Upper lobe of right lung (tissue), 1 donor: ENCODE results near the gene ZNF248. TPM values are rescaled to one million over a fixed set of nuclear protein-coding genes. Genes with fewer than 3 reads are reported as not detected.
A peak's percentile ranks its signal among the peaks of the same experiment; 100 is the strongest.

ENCODE experiments used
- ATAC-seq: fragments of 200-7000 bp; cut with Tn5 transposase; one replicate; pipeline ENCODE4 v1.9.1; 2020; ENCODE audit warnings: mild to moderate bottlenecking, moderate library complexity
- DNase-seq: peaks from one replicate; pipeline ENCODE4 v3.0.0-alpha.2; 2020
- H3K27ac ChIP-seq: fragments of 200-600 bp; one replicate; pipeline ENCODE4 v1.8.0; 2022
- H3K27me3 ChIP-seq: fragments of 200-600 bp; one replicate; pipeline ENCODE4 v1.8.0; 2022; ENCODE audit warnings: mild to moderate bottlenecking
- H3K36me3 ChIP-seq: fragments of 200-600 bp; one replicate; pipeline ENCODE4 v1.8.0; 2022
- H3K4me1 ChIP-seq: fragments of 200-600 bp; one replicate; pipeline ENCODE4 v1.8.0; 2022
- H3K4me3 ChIP-seq: fragments of 200-600 bp; one replicate; pipeline ENCODE4 v1.8.0; 2022; ENCODE audit warnings: mild to moderate bottlenecking
- H3K9me3 ChIP-seq: fragments of 200-600 bp; one replicate; pipeline ENCODE4 v1.8.0; 2022
- CTCF ChIP-seq: fragments of 200-600 bp; IDR thresholded peaks from one replicate; pipeline ENCODE4 v1.8.0; 2022; ENCODE audit warnings: antibody characterized with exemption
- intact Hi-C: fragments of 100-400 bp; cut with DNase I; formaldehyde crosslinking; loops from one replicate; pipeline ENCODE4 v1.11.0; 2022
- long read RNA-seq: library from polyadenylated mRNA; unstranded; transcript quantifications from one replicate; pipeline ENCODE4 v2.0.0, GENCODE V29; 2021
- total RNA-seq: library from RNA; stranded (reverse); fragmentation: NEBNext Ultra II Directional; extraction: Animal tissue kit (Norgen Biotek cat#: 25700); gene quantifications from one replicate; pipeline ENCODE4 v1.2.1, GENCODE V29; 2021
- donor health status: DM: no; HTN: yes; CAD: no; lungs with severe emphysema.

ZNF248 gene
- 14.3 TPM for total RNA-seq
- long read RNA-seq, full-length matches to known transcripts = 15 of 25 reads
- long read RNA-seq, partial matches to known transcripts = 4 of 25 reads
- long read RNA-seq, other reads (novel, unspliced or antisense) = 6 of 25 reads

GRCh38 chr10:37857287-37858211, at the start of gene ZNF248:
TSS of gene ZNF248 (minus strand) at chr10:37857610. CDS start at chr10:37856310, 1,300 bp downstream.
- no peaks in the 10 kb centered on the region for H3K27me3 ChIP-seq
- intact Hi-C loops = no loop called here
- no peaks in the 10 kb centered on the region for H3K36me3 ChIP-seq
- peak within 1 kb of the TSS; percentile 95 for H3K4me3 ChIP-seq
- ATAC-seq (peak; percentile 99), DNase-seq (peak; percentile 98)
- peak within 1 kb of the TSS; percentile 100 for H3K27ac ChIP-seq
- TF ChIP-seq CTCF = peak; percentile 4
- H3K4me1 ChIP-seq = peaks cover 23% of the 10 kb centered on the region
- H3K9me3 ChIP-seq = no peaks in the 10 kb centered on the region

GRCh38 chr10:37906382-37906781, 49.0 kb upstream of the ZNF248 start:
- DNase-seq = no peak
- Histone ChIP-seq H3K4me1 (no peaks in the 10 kb centered on the region), H3K4me3 (no peak overlapping the region), H3K36me3 (no peaks in the 10 kb centered on the region), H3K27ac (no peak overlapping the region), H3K27me3 (no peaks in the 10 kb centered on the region), H3K9me3 (no peaks in the 10 kb centered on the region)
- no peak for TF ChIP-seq CTCF
- no peak for ATAC-seq
- intact Hi-C loops = no loop called here

GRCh38 chr10:37896436-37896835, 39.0 kb upstream of the ZNF248 start:
- ATAC-seq (no peak), DNase-seq (no peak)
- H3K27ac ChIP-seq = no peak overlapping the region
- peaks cover 26% of the 10 kb centered on the region for H3K9me3 ChIP-seq
- H3K4me1 ChIP-seq = no peaks in the 10 kb centered on the region
- intact Hi-C loops = no loop called here
- H3K4me3 ChIP-seq = no peak overlapping the region
- no peaks in the 10 kb centered on the region for H3K27me3 ChIP-seq
- TF ChIP-seq CTCF = no peak
- no peaks in the 10 kb centered on the region for H3K36me3 ChIP-seq

- H3K4me3 ChIP-seq = no peak overlapping the region
- ATAC-seq = no peak
- intact Hi-C loops = no loop called here
- H3K4me1 ChIP-seq = no peaks in the 10 kb centered on the region
- no peaks in the 10 kb centered on the region for H3K36me3 ChIP-seq
- TF ChIP-seq CTCF = no peak
- no peaks in the 10 kb centered on the region for H3K27me3 ChIP-seq
- H3K9me3 ChIP-seq = peaks cover 26% of the 10 kb centered on the region
- no peak for DNase-seq
- no peak overlapping the region for H3K27ac ChIP-seq
Measured at GRCh38 chr10:37895674-37896073, 38.3 kb upstream of the ZNF248 start.

GRCh38 chr10:37885850-37886249, 28.4 kb upstream of the ZNF248 start:
- intact Hi-C loops = no loop called here
- TF ChIP-seq CTCF = no peak
- H3K36me3 ChIP-seq = no peaks in the 10 kb centered on the region
- no peak for DNase-seq
- H3K27me3 ChIP-seq = no peaks in the 10 kb centered on the region
- H3K27ac ChIP-seq = no peak overlapping the region
- no peak overlapping the region for H3K4me3 ChIP-seq
- peaks cover 4% of the 10 kb centered on the region for H3K9me3 ChIP-seq
- no peaks in the 10 kb centered on the region for H3K4me1 ChIP-seq
- ATAC-seq = no peak
